ENCODE measurements around the gene COP1. TPM values are rescaled to one million over a fixed set of nuclear protein-coding genes. Genes with fewer than 3 reads are reported as not detected.

The COP1 gene
- total and polyA plus RNA-seq, 2 of the 13 experiments (the other 11 are each of a cell fraction or from before 2014, with no cell fraction given): 20.5 to 51.3 TPM

DNA sequence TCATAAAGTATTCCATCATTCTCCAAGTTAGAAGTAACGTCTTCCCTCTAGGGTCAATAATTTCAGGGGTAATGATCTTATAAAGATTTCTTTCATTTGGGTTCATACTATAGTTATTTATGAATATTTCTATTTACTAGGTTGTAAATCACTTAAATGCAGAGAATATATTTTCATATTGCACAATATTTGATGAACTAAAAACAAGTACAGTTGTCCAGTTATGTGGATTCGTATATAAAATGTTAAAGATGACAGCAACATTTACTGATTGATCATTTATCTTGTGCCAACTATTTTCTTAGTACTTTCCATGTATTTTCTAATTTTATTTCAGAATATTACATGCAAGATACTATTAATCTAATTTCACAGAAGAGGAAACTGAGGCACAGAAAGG is 243.3 kb downstream of the COP1 start:
- ChIA-PET POLR2A (no interaction called here), CTCF (ENCODE audit: low intra/inter-chr PET ratio, low total read pairs) (no interaction called here)
- TF ChIP-seq YEATS2 (CRISPR knock-in tag; IDR thresholded peaks at IDR 0.05; ENCODE audit: borderline replicate concordance) (no peak), ZNF598 (CRISPR knock-in tag; IDR thresholded peaks at IDR 0.05; ENCODE audit: borderline replicate concordance) (no peak), ZNF577 (CRISPR knock-in tag; IDR thresholded peaks at IDR 0.05; ENCODE audit: borderline replicate concordance, low read depth) (no peak), ZSCAN12 (CRISPR knock-in tag; IDR thresholded peaks at IDR 0.05) (no peak), FOXK2 (IDR thresholded peaks at IDR 0.05) (no peak)
- TF ChIP-seq, protein P1, sequence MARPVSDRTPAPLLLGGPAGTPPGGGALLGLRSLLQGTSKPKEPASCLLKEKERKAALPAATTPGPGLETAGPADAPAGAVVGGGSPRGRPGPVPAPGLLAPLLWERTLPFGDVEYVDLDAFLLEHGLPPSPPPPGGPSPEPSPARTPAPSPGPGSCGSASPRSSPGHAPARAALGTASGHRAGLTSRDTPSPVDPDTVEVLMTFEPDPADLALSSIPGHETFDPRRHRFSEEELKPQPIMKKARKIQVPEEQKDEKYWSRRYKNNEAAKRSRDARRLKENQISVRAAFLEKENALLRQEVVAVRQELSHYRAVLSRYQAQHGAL (CRISPR knock-in tag; IDR thresholded peaks at IDR 0.05; ENCODE audit: not compliant biosample characterization): no peak
- TF ChIP-seq, protein P2, sequence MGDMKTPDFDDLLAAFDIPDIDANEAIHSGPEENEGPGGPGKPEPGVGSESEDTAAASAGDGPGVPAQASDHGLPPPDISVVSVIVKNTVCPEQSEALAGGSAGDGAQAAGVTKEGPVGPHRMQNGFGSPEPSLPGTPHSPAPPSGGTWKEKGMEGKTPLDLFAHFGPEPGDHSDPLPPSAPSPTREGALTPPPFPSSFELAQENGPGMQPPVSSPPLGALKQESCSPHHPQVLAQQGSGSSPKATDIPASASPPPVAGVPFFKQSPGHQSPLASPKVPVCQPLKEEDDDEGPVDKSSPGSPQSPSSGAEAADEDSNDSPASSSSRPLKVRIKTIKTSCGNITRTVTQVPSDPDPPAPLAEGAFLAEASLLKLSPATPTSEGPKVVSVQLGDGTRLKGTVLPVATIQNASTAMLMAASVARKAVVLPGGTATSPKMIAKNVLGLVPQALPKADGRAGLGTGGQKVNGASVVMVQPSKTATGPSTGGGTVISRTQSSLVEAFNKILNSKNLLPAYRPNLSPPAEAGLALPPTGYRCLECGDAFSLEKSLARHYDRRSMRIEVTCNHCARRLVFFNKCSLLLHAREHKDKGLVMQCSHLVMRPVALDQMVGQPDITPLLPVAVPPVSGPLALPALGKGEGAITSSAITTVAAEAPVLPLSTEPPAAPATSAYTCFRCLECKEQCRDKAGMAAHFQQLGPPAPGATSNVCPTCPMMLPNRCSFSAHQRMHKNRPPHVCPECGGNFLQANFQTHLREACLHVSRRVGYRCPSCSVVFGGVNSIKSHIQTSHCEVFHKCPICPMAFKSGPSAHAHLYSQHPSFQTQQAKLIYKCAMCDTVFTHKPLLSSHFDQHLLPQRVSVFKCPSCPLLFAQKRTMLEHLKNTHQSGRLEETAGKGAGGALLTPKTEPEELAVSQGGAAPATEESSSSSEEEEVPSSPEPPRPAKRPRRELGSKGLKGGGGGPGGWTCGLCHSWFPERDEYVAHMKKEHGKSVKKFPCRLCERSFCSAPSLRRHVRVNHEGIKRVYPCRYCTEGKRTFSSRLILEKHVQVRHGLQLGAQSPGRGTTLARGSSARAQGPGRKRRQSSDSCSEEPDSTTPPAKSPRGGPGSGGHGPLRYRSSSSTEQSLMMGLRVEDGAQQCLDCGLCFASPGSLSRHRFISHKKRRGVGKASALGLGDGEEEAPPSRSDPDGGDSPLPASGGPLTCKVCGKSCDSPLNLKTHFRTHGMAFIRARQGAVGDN (CRISPR knock-in tag; IDR thresholded peaks at IDR 0.05): no peak
- DNase-seq (ENCODE audit: low spot score) (no peak), ATAC-seq (no peak), FAIRE-seq (no peak)
- no peak overlapping the region for H3K9ac ChIP-seq (ENCODE audit: insufficient read depth, low read depth, low read length)
- H3K9me3 ChIP-seq (ENCODE audit: low read length): no peaks in the 10 kb centered on the region
- in situ Hi-C loops (cut with HindIII; ENCODE audit: extremely low pct_ligation_motif_present, low pct_unique_long_range_greater_than_20kb): no loop called here
- H3K4me2 ChIP-seq (ENCODE audit: low read depth, low read length): no peak overlapping the region
- H4K20me1 ChIP-seq (ENCODE audit: insufficient read depth, low read length): no peaks in the 10 kb centered on the region
- WGBS (ENCODE audit: low lambda C conversion rate): 94% methylated on average over 2 of the region's 2 CpGs
- BruUV-seq (replicated peaks): no TSS peak
- H3K79me2 ChIP-seq (ENCODE audit: insufficient read depth, low read length): no peaks in the 10 kb centered on the region
- peaks cover 0 to 8% of the 10 kb centered on the region in 2 experiments; a peak in 1 of 5 replicates for H3K36me3 ChIP-seq (replicated peaks in 1 of 2; ENCODE audit: control insufficient read depth in 1 of 2, insufficient read depth in 2 of 2, low read length in 2 of 2)
- H3K27ac ChIP-seq (ENCODE audit: extremely low read length, insufficient read depth, low read length): no peak overlapping the region
- intact Hi-C loops (cut with micrococcal nuclease; ENCODE audit: unreplicated experiment): no loop called here
- H3K4me3 ChIP-seq (replicated peaks in 1 of 3; ENCODE audit: insufficient read depth in 1 of 3, low read depth in 2 of 3, low read length in 3 of 3): no peak overlapping the region
- H3K27me3 ChIP-seq (ENCODE audit: control insufficient read depth in 1 of 2, insufficient read depth in 2 of 2, low read length in 2 of 2): no peaks in the 10 kb centered on the region
- H3K4me1 ChIP-seq (ENCODE audit: insufficient read depth, low read length): no peaks in the 10 kb centered on the region
- H2AFZ ChIP-seq (ENCODE audit: low read length): no peak overlapping the region

All from HepG2 (cell line).